Right ventricle myocardium superior (tissue), 1 donor: ENCODE results near the gene COL28A1. TPM values are rescaled to one million over a fixed set of nuclear protein-coding genes. Genes with fewer than 3 reads are reported as not detected.
A peak's percentile ranks its signal among the peaks of the same experiment; 100 is the strongest.

Experiments used
- ATAC-seq: fragments of 200-7000 bp; cut with Tn5 transposase; one replicate; pipeline ENCODE4 v1.9.1; 2020; ENCODE audit warnings: mild to moderate bottlenecking; ENCODE audit not compliant: poor library complexity
- DNase-seq: peaks from one replicate; pipeline ENCODE4 v3.0.0-alpha.2; 2020
- intact Hi-C: fragments of 100-400 bp; cut with DNase I; formaldehyde crosslinking; loops from one replicate; pipeline ENCODE4 v1.11.2; 2022
- total RNA-seq: library from RNA; stranded (reverse); fragmentation: NEBNext Ultra II Directional; extraction: Animal tissue kit (Norgen Biotek cat#: 25700); gene quantifications from one replicate; pipeline ENCODE4 v1.2.1, GENCODE V29; 2021
- donor health status: DM: no; HTN: yes; CAD: no; lungs with severe emphysema.

The COL28A1 gene
- total RNA-seq, 1 donor from 2014 or later: 6.7 TPM

DNA sequence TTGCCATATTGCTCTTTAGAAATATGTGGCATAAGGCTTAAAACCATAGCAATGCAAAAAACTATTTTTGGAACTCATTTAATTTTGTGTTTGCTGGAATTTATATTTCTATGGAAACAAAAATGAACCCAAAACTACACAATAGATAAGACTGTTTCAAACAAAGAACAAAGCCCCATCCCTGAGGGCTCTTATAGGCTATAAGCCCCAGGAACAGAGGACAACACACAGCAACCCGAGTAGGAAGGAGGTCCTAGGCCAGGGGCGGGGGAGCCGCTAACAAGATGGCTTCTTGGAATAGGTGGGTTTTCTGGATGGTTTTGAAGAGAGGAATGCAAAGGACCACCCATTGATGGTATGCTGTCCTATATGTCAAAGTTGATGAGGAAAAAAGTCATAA, 8.6 kb downstream of the COL28A1 start:
- intact Hi-C loops: no loop called here
- DNase-seq (no peak), ATAC-seq (no peak)

DNA sequence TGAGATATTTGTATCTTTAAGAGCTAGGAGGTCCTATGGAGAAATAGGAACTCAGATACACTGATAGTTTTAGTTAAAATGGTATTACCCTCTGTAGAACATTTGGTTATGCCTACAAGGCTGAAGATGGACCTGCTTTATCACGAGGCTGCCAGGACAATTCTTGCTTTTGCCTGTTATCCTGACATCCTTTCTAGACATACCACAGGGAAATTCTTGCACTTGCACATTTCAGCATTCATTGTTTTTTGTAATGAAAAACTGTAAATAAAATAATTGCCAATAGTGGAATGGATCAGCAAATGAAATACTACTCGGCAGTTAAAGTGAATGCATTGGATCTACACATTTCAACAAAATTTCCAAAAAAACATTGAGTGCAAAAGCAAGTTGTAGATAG, 9.7 kb downstream of the COL28A1 start:
- no peak for DNase-seq
- no peak for ATAC-seq
- intact Hi-C loops: no loop called here

GRCh38 chr7:7524121-7524520, 11.6 kb downstream of the COL28A1 start:
- peak; percentile 38 for ATAC-seq
- no peak for DNase-seq
- intact Hi-C loops: no loop called here

DNA sequence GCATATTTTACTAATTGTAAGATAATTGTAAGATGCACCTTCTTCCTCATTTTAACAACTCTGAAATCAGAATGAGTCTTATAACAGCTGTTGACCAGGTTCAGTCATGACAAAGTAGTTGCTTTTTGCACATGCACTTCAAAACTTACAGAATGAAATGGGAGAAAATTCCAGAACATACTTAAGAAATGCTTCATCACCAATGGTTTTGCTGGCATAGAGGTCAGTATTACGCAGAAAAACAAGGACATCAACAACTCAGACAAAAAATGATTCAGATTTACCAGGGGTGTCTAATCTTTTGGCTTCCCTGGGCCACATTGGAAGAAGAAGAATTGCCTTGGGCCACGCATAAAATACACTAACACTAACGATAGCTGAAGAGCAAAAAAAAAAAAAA, 13.3 kb downstream of the COL28A1 start:
- DNase-seq (no peak), ATAC-seq (no peak)
- intact Hi-C loops: no loop called here

GRCh38 chr7:7521259-7521658, 14.4 kb downstream of the COL28A1 start:
- intact Hi-C loops: no loop called here
- ATAC-seq: no peak
- no peak for DNase-seq

DNA sequence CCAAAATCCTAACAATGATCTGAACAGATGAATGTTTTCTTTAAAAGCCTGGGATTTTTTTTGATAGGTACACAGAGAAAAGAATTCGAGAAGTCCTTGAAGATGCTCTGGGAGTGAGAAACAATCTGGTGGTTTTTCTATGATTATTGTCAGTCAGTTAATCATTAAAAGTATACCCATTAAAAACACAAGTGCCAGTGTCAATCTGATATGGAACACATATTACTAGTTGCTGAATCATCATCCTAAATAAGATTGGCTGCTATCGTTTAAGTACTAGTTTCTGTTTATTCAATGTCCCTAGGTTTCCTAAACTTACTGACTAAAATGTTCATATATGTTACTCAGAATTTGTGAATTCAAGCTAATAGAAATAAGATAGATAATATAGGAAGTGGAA, 16.1 kb downstream of the COL28A1 start:
- intact Hi-C loops: no loop called here
- ATAC-seq: no peak
- DNase-seq: no peak

DNA sequence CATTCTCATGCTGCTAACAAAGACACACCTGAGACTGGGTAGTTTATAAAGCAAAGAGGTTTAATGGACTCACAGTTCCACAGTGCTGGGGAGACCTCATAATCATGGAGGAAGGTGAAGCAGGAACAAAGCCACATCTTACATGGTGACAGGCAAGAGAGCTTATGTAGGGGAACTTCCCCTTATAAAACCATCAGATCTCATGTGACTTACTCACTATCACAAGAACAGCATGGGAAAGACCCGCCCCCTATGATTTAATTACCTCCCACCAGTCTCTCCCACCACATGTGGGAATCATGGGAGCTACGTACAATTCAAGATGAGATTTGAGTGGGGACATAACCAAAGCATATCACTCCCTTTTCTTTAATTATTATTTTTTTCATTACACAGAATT, 16.6 kb downstream of the COL28A1 start:
- ATAC-seq: no peak
- no peak for DNase-seq
- intact Hi-C loops: no loop called here

DNA sequence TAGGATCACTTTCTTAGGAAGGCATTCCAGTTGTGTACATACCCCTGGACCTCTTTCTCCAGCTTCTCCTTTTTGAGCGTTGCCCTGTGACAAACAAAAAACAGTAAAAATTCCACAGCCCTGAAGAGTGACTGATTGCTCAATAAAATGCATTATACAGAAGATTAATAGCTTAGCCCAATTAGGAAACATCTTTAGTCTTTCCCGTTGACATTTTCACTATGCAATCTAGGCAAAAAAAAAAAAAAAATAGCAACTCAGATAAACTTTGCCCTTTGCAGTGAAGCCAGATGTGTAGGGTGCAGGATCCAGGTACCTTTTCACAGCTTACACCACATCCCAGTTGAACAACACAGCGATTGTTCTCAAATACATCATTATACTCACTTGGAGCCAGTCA, 17.9 kb downstream of the COL28A1 start:
- ATAC-seq: peak; percentile 89
- intact Hi-C loops: no loop called here
- no peak for DNase-seq

DNA sequence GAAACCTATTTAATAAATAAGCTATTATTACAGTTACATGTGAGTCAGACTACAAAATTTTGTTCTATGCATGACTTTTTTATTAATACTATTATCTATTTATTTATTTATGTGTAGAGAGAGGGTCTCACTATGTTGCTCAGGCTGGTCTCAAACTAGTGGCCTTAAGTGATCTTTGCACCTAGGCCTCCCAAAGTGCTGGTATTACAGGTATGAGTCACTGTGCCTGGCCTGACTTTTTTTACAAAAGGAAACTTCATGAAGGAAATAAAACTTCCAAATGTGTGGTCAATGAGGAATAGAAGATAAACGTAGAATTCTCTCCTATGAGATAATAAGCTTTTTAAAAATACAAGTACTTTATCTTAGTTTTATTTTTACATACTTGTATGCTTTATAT, 19.0 kb downstream of the COL28A1 start:
- intact Hi-C loops: no loop called here
- ATAC-seq: no peak
- no peak for DNase-seq

- ATAC-seq (no peak), DNase-seq (no peak)
- intact Hi-C loops: no loop called here
Observed at GRCh38 chr7:7516156-7516555, 19.5 kb downstream of the COL28A1 start.

- no peak for ATAC-seq
- DNase-seq: no peak
- intact Hi-C loops: no loop called here
Observed at GRCh38 chr7:7512861-7513597, 22.6 kb downstream of the COL28A1 start.

GRCh38 chr7:7510794-7511193, 24.9 kb downstream of the COL28A1 start:
- DNase-seq (no peak), ATAC-seq (peak; percentile 45)
- intact Hi-C loops: no loop called here

GRCh38 chr7:7505915-7506314, 29.8 kb downstream of the COL28A1 start:
- ATAC-seq (peak; percentile 77), DNase-seq (no peak)
- intact Hi-C loops: no loop called here

DNA sequence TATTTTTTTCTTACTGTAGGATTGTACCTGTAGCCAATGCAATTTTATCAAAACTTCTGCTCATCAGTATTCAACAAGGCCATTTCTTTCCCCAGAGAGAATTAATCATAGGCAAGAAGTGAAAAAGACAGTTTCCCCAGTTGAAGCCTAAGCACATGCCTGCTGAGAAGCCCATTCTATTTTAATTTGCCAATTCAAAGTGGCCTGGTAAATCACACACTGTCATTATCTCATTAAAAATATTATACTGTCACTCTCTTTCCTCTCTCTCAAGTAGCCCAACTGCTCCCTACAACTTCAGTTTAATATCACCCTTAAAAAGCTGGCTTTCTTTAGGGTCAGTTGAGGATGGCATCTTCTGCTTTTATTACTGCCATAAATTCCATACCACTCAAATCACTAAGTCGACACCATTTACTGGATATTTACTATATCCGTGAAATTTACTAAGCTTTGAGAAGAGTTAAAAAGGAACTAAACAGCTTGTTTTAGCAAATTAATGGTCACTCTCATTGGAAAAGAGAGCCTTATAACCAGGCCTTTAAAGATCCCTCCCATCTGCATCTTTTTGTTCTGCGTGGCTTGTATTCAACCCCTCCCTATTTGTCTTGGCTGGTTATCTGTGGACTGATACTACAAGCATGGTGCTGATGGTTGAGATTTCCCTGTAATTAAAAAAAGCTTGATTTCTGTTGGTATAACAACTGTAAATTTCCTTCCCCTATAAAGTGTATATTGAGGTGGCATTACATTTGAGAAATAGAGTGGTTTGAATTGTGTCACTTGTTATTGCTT, 30.6 kb downstream of the COL28A1 start:
- intact Hi-C loops: no loop called here
- ATAC-seq (peak; percentile 76), DNase-seq (no peak)

GRCh38 chr7:7499892-7500291, 35.8 kb downstream of the COL28A1 start:
- ATAC-seq: no peak
- no peak for DNase-seq
- intact Hi-C loops: no loop called here

DNA sequence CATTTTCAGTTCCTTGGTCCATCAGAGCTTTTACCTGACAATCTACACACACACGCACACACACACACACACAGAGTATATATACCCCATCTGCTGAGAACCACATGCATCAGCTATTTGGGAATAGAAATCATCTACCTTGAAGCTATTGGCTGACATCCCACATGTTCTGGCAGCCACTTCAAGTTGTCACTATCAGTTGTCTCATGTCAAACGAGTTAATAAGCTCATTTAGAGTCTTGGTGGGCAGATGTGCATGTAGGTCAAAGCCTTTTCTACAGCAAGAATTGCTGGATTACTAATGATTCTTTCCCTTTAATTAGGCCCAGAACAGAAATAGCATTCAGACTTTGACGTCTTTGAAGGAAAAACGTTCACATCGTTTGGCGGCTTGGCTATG, 36.8 kb downstream of the COL28A1 start:
- DNase-seq: no peak
- ATAC-seq: no peak
- intact Hi-C loops: no loop called here

GRCh38 chr7:7496311-7496710, 39.4 kb downstream of the COL28A1 start:
- DNase-seq (no peak), ATAC-seq (no peak)
- intact Hi-C loops: no loop called here

GRCh38 chr7:7495171-7495570, 40.5 kb downstream of the COL28A1 start:
- DNase-seq (no peak), ATAC-seq (no peak)
- intact Hi-C loops: no loop called here

- intact Hi-C loops: no loop called here
- ATAC-seq (no peak), DNase-seq (no peak)
Observed at GRCh38 chr7:7491044-7491443, 44.6 kb downstream of the COL28A1 start.

- intact Hi-C loops: no loop called here
- no peak for ATAC-seq
- no peak for DNase-seq
Observed at GRCh38 chr7:7490003-7490402, 45.7 kb downstream of the COL28A1 start.
